Measurements from ENCODE around the gene SCAF4.

SCAF4 gene

GRCh38 chr21:31730712-31731055 is 1.2 kb downstream of the SCAF4 start:
- peak overlapping the region; percentile 90 for H3K4me3 Mint-ChIP-seq
- H3K36me3 Mint-ChIP-seq (ENCODE audit: low read depth): peaks cover 9% of the 10 kb centered on the region
- no peaks in the 10 kb centered on the region for H3K9me3 Mint-ChIP-seq
- no peaks in the 10 kb centered on the region for H3K27me3 Mint-ChIP-seq (ENCODE audit: low read depth)
- peak overlapping the region; percentile 75 for H3K27ac Mint-ChIP-seq
- peaks cover 4% of the 10 kb centered on the region for H3K4me1 Mint-ChIP-seq (ENCODE audit: low read depth)
- no peak for DNase-seq (ENCODE audit: low spot score)

GRCh38 chr21:31729622-31730343 is 2.1 kb downstream of the SCAF4 start:
- peaks cover 9% of the 10 kb centered on the region for H3K36me3 Mint-ChIP-seq (ENCODE audit: low read depth)
- no peak for DNase-seq (ENCODE audit: low spot score)
- peak overlapping the region; percentile 90 for H3K4me3 Mint-ChIP-seq
- H3K27ac Mint-ChIP-seq: no peak overlapping the region
- peaks cover 11% of the 10 kb centered on the region for H3K4me1 Mint-ChIP-seq (ENCODE audit: low read depth)
- H3K27me3 Mint-ChIP-seq (ENCODE audit: low read depth): no peaks in the 10 kb centered on the region
- H3K9me3 Mint-ChIP-seq: no peaks in the 10 kb centered on the region

- Mint-ChIP-seq H3K4me3 (no peak overlapping the region), H3K27ac (no peak overlapping the region), H3K4me1 (ENCODE audit: low read depth) (peaks cover 18% of the 10 kb centered on the region), H3K27me3 (ENCODE audit: low read depth) (no peaks in the 10 kb centered on the region), H3K9me3 (no peaks in the 10 kb centered on the region), H3K36me3 (ENCODE audit: low read depth) (peaks cover 9% of the 10 kb centered on the region)
- no peak for DNase-seq (ENCODE audit: low spot score)
These were observed 3.0 kb downstream of the SCAF4 start for GRCh38 chr21:31728952-31729351.

- Mint-ChIP-seq H3K9me3 (no peaks in the 10 kb centered on the region), H3K4me3 (no peak overlapping the region), H3K27ac (no peak overlapping the region), H3K27me3 (ENCODE audit: low read depth) (no peaks in the 10 kb centered on the region), H3K4me1 (ENCODE audit: low read depth) (peaks cover 22% of the 10 kb centered on the region), H3K36me3 (ENCODE audit: low read depth) (peaks cover 9% of the 10 kb centered on the region)
- DNase-seq (ENCODE audit: low spot score): no peak
These were observed 3.7 kb downstream of the SCAF4 start for GRCh38 chr21:31728191-31728590.

GRCh38 chr21:31727181-31727580 is 4.7 kb downstream of the SCAF4 start:
- H3K27ac Mint-ChIP-seq: no peak overlapping the region
- no peaks in the 10 kb centered on the region for H3K27me3 Mint-ChIP-seq (ENCODE audit: low read depth)
- peaks cover 22% of the 10 kb centered on the region for H3K4me1 Mint-ChIP-seq (ENCODE audit: low read depth)
- peaks cover 9% of the 10 kb centered on the region for H3K36me3 Mint-ChIP-seq (ENCODE audit: low read depth)
- no peaks in the 10 kb centered on the region for H3K9me3 Mint-ChIP-seq
- no peak for DNase-seq (ENCODE audit: low spot score)
- H3K4me3 Mint-ChIP-seq: no peak overlapping the region

- Mint-ChIP-seq H3K27ac (no peak overlapping the region), H3K36me3 (ENCODE audit: low read depth) (peaks cover 9% of the 10 kb centered on the region), H3K27me3 (ENCODE audit: low read depth) (no peaks in the 10 kb centered on the region), H3K4me1 (ENCODE audit: low read depth) (peaks cover 23% of the 10 kb centered on the region), H3K4me3 (no peak overlapping the region), H3K9me3 (no peaks in the 10 kb centered on the region)
- no peak for DNase-seq (ENCODE audit: low spot score)
These were observed 5.5 kb downstream of the SCAF4 start for GRCh38 chr21:31726407-31726806.

GRCh38 chr21:31725202-31725839 is 6.6 kb downstream of the SCAF4 start:
- H3K4me3 Mint-ChIP-seq: no peak overlapping the region
- H3K9me3 Mint-ChIP-seq: no peaks in the 10 kb centered on the region
- H3K4me1 Mint-ChIP-seq (ENCODE audit: low read depth): peaks cover 32% of the 10 kb centered on the region
- no peak for DNase-seq (ENCODE audit: low spot score)
- H3K36me3 Mint-ChIP-seq (ENCODE audit: low read depth): peaks cover 11% of the 10 kb centered on the region
- H3K27me3 Mint-ChIP-seq (ENCODE audit: low read depth): no peaks in the 10 kb centered on the region
- H3K27ac Mint-ChIP-seq: no peak overlapping the region

- H3K27ac Mint-ChIP-seq: no peak overlapping the region
- H3K36me3 Mint-ChIP-seq (ENCODE audit: low read depth): peaks cover 15% of the 10 kb centered on the region
- no peaks in the 10 kb centered on the region for H3K9me3 Mint-ChIP-seq
- H3K4me3 Mint-ChIP-seq: no peak overlapping the region
- H3K27me3 Mint-ChIP-seq (ENCODE audit: low read depth): no peaks in the 10 kb centered on the region
- peaks cover 31% of the 10 kb centered on the region for H3K4me1 Mint-ChIP-seq (ENCODE audit: low read depth)
- no peak for DNase-seq (ENCODE audit: low spot score)
These were observed 7.4 kb downstream of the SCAF4 start for GRCh38 chr21:31724552-31724951.

- H3K4me3 Mint-ChIP-seq: no peak overlapping the region
- no peaks in the 10 kb centered on the region for H3K9me3 Mint-ChIP-seq
- H3K27me3 Mint-ChIP-seq (ENCODE audit: low read depth): no peaks in the 10 kb centered on the region
- H3K36me3 Mint-ChIP-seq (ENCODE audit: low read depth): peaks cover 8% of the 10 kb centered on the region
- peak overlapping the region; percentile 8 for H3K27ac Mint-ChIP-seq
- DNase-seq (ENCODE audit: low spot score): no peak
- H3K4me1 Mint-ChIP-seq (ENCODE audit: low read depth): peaks cover 32% of the 10 kb centered on the region
These were observed 10.5 kb downstream of the SCAF4 start for GRCh38 chr21:31721381-31721780.

GRCh38 chr21:31720739-31721138 is 11.2 kb downstream of the SCAF4 start:
- Mint-ChIP-seq H3K27ac (no peak overlapping the region), H3K27me3 (ENCODE audit: low read depth) (no peaks in the 10 kb centered on the region), H3K4me1 (ENCODE audit: low read depth) (peaks cover 32% of the 10 kb centered on the region)

GRCh38 chr21:31720330-31720729 is 11.6 kb downstream of the SCAF4 start:
- Mint-ChIP-seq H3K4me1 (ENCODE audit: low read depth) (peaks cover 29% of the 10 kb centered on the region), H3K27me3 (ENCODE audit: low read depth) (no peaks in the 10 kb centered on the region), H3K36me3 (ENCODE audit: low read depth) (peaks cover 6% of the 10 kb centered on the region), H3K4me3 (no peak overlapping the region), H3K9me3 (no peaks in the 10 kb centered on the region), H3K27ac (no peak overlapping the region)
- DNase-seq (ENCODE audit: low spot score): no peak

More at GRCh38 chr21:31720739-31721138, 11.2 kb downstream of the SCAF4 start:
- Mint-ChIP-seq H3K36me3 (ENCODE audit: low read depth) (peaks cover 6% of the 10 kb centered on the region), H3K9me3 (no peaks in the 10 kb centered on the region), H3K4me3 (no peak overlapping the region)
- DNase-seq (ENCODE audit: low spot score): no peak

GRCh38 chr21:31716106-31716505 is 15.8 kb downstream of the SCAF4 start:
- peaks cover 23% of the 10 kb centered on the region for H3K4me1 Mint-ChIP-seq (ENCODE audit: low read depth)
- H3K27ac Mint-ChIP-seq: no peak overlapping the region
- no peaks in the 10 kb centered on the region for H3K27me3 Mint-ChIP-seq (ENCODE audit: low read depth)
- no peak overlapping the region for H3K4me3 Mint-ChIP-seq
- peaks cover 6% of the 10 kb centered on the region for H3K36me3 Mint-ChIP-seq (ENCODE audit: low read depth)
- DNase-seq (ENCODE audit: low spot score): no peak
- no peaks in the 10 kb centered on the region for H3K9me3 Mint-ChIP-seq

- peaks cover 2% of the 10 kb centered on the region for H3K36me3 Mint-ChIP-seq (ENCODE audit: low read depth)
- no peaks in the 10 kb centered on the region for H3K27me3 Mint-ChIP-seq (ENCODE audit: low read depth)
- peaks cover 18% of the 10 kb centered on the region for H3K4me1 Mint-ChIP-seq (ENCODE audit: low read depth)
- no peak overlapping the region for H3K27ac Mint-ChIP-seq
- no peak overlapping the region for H3K4me3 Mint-ChIP-seq
- no peaks in the 10 kb centered on the region for H3K9me3 Mint-ChIP-seq
- no peak for DNase-seq (ENCODE audit: low spot score)
These were observed 17.1 kb downstream of the SCAF4 start for GRCh38 chr21:31714741-31715365.

- H3K27ac Mint-ChIP-seq: no peak overlapping the region
- no peaks in the 10 kb centered on the region for H3K9me3 Mint-ChIP-seq
- peaks cover 22% of the 10 kb centered on the region for H3K4me1 Mint-ChIP-seq (ENCODE audit: low read depth)
- peak; percentile 22 for DNase-seq (ENCODE audit: low spot score)
- H3K27me3 Mint-ChIP-seq (ENCODE audit: low read depth): no peaks in the 10 kb centered on the region
- no peaks in the 10 kb centered on the region for H3K36me3 Mint-ChIP-seq (ENCODE audit: low read depth)
- H3K4me3 Mint-ChIP-seq: no peak overlapping the region
These were observed 17.8 kb downstream of the SCAF4 start for GRCh38 chr21:31713973-31714740.

Data from T-helper 2 cell treated with Interferon-gamma antibody and Interleukin-4, amounts not matched to agents 5 μg/mL and 100 μg/mL, for 36 hours (primary cell).